Measurements from ENCODE around the gene ELK3.

DNA sequence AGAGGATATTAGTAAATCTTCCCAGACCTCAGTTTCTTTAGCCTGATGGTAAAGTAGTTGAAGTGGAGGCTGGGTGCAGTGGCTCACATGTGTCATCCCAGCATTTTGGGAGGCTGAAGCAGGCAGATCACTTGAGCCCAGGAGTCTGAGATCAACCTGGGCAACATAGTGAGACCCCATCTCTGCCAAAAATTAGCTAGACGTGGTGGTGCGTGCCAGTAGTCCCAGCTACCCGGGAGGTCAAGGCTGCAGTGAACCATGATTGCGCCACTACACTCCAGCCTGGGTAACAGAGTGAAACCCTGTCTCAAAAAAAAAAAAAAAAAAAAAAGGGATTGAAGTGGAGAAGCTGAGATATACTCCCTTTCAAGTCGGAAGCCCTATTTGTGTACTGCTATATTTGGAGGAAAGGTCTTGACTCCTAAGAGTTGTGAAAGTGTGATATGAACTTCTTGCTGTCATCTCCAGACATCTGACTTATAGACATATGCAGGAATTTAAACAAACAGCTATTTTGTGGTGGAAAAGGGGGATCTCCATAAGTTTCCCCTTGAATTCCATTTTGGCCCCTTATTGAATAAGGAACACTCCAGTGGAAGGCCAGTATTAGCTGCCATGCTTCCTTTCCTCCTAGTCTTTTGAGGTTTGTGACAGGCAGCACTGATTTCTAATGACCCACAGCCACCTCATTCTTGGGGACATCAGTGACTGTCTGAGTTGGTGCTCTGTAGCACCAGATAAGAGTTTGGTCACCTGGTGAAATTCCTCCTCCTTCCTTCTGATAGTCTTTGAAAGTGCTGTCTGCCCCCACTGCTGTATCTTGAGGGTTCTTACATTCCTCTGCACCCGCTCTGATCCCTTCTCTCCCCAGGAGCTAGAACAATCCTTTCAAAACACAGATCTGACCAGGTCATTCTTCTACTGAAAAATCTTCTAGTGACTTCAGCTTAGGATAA lies 7.4 kb downstream of the ELK3 start:
- TF ChIP-seq ZFP36 (IDR thresholded peaks at IDR 0.05; ENCODE audit: low read depth, low read length, partially characterized antibody), result no peak
- TF ChIP-seq, protein P1, sequence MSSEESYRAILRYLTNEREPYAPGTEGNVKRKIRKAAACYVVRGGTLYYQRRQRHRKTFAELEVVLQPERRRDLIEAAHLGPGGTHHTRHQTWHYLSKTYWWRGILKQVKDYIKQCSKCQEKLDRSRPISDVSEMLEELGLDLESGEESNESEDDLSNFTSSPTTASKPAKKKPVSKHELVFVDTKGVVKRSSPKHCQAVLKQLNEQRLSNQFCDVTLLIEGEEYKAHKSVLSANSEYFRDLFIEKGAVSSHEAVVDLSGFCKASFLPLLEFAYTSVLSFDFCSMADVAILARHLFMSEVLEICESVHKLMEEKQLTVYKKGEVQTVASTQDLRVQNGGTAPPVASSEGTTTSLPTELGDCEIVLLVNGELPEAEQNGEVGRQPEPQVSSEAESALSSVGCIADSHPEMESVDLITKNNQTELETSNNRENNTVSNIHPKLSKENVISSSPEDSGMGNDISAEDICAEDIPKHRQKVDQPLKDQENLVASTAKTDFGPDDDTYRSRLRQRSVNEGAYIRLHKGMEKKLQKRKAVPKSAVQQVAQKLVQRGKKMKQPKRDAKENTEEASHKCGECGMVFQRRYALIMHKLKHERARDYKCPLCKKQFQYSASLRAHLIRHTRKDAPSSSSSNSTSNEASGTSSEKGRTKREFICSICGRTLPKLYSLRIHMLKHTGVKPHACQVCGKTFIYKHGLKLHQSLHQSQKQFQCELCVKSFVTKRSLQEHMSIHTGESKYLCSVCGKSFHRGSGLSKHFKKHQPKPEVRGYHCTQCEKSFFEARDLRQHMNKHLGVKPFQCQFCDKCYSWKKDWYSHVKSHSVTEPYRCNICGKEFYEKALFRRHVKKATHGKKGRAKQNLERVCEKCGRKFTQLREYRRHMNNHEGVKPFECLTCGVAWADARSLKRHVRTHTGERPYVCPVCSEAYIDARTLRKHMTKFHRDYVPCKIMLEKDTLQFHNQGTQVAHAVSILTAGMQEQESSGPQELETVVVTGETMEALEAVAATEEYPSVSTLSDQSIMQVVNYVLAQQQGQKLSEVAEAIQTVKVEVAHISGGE (CRISPR knock-in tag; IDR thresholded peaks at IDR 0.05), result no peak
- no peak for TF ChIP-seq NFXL1 (CRISPR knock-in tag; IDR thresholded peaks at IDR 0.05)
- TF ChIP-seq ZNF282 (CRISPR knock-in tag; IDR thresholded peaks at IDR 0.05), result no peak
- TF ChIP-seq ZNF124 (CRISPR knock-in tag; IDR thresholded peaks at IDR 0.05), result no peak
- no peak for TF ChIP-seq POLR2A (conservative IDR thresholded peaks at IDR 0.05)
- no peak for TF ChIP-seq TAF1 (IDR thresholded peaks at IDR 0.05; ENCODE audit: control insufficient read depth, extremely low read depth, insufficient read depth, low read length, severe bottlenecking)
- TF ChIP-seq, protein P2, sequence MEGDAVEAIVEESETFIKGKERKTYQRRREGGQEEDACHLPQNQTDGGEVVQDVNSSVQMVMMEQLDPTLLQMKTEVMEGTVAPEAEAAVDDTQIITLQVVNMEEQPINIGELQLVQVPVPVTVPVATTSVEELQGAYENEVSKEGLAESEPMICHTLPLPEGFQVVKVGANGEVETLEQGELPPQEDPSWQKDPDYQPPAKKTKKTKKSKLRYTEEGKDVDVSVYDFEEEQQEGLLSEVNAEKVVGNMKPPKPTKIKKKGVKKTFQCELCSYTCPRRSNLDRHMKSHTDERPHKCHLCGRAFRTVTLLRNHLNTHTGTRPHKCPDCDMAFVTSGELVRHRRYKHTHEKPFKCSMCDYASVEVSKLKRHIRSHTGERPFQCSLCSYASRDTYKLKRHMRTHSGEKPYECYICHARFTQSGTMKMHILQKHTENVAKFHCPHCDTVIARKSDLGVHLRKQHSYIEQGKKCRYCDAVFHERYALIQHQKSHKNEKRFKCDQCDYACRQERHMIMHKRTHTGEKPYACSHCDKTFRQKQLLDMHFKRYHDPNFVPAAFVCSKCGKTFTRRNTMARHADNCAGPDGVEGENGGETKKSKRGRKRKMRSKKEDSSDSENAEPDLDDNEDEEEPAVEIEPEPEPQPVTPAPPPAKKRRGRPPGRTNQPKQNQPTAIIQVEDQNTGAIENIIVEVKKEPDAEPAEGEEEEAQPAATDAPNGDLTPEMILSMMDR (IDR thresholded peaks at IDR 0.05 in 2 of 3, conservative IDR thresholded peaks at IDR 0.05 in 1 of 3; ENCODE audit: insufficient read depth in 2 of 3, low read depth in 1 of 3, low read length in 3 of 3), result no peak
- no peak for TF ChIP-seq HMG20B (CRISPR knock-in tag; IDR thresholded peaks at IDR 0.05)
- no peak for TF ChIP-seq ZNF232 (CRISPR knock-in tag; IDR thresholded peaks at IDR 0.05)
- no peak for TF ChIP-seq EZH2 (IDR thresholded peaks at IDR 0.05; ENCODE audit: borderline replicate concordance, low read depth, low read length)
